Activated naive CD4-positive, alpha-beta T cell (primary cell): ENCODE results near the gene SLC24A3.
"Not testable (repeated sequence)": the region's sequence is repeated elsewhere in the genome, so short reads cannot be mapped to it uniquely, and the experiment has no call there.

ENCODE experiments used
- DNase-seq, 4 experiments: peaks; one replicate each; lab custom pipeline; 2025; lab: John Stamatoyannopoulos, UW

Gene SLC24A3

DNA sequence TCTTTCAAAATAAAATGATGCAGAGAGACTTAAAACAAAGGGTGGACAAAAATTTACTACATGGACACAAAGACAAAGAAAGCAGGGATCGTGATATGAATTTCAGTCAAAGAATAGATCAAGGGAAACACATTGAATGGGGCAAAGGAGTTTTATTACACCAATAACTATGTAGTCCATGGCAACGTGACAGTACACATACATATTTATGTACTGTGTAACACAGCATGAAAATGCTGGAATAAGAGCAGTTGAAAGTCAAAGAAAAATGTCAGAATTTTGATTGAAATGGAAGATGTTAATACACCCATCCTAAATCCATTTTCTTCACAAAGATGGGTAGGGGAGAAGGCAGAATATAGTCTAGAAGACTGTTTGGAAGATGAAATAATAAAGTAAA is 536.2 kb downstream of the SLC24A3 start:
- DNase-seq: no peak

DNA sequence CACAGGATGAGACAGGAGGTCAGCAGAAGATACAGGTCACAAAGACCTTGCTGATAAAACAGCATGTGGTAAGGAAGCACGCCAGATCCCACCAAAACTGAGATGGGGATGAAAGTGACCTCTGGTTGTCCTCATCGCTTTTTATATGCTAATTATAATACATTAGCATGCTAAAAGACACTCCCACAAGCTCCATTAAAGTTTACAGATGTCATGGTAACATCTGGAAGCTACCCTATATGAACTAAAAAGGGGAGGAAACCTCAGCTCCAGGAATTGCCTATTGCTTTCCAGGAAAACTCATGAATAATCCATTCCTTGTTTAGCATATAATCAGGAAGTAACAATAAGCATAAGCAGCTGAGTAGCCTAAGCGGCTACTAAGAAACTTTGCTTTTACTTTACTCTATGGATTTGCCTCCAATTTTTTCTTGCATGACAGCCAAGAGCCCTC is 537.2 kb downstream of the SLC24A3 start:
- DNase-seq: no peak

DNA sequence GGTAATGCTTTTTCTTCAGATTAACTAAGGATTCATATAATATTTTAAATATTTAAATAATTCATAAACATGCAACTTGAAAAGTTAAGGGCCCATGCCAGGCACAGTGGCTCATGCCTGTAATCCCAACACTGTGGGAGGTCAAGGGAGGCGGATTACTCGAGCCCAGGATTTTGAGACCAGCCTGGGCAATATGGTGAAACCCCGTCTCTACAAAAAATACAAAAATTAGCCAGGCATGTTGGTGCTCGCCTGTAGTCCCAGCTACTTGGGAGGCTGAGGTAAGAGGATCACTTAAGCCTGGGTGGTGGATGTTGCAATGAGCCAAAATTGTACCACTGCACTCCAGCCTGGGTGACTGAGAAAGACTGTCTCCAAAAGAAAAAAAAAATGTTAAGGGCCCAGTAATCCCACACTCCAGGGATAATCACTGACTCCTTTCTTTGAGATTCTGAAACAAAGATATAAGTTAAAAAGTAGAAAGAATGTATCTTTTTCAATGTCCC is 537.7 kb downstream of the SLC24A3 start:
- no peak for DNase-seq

DNA sequence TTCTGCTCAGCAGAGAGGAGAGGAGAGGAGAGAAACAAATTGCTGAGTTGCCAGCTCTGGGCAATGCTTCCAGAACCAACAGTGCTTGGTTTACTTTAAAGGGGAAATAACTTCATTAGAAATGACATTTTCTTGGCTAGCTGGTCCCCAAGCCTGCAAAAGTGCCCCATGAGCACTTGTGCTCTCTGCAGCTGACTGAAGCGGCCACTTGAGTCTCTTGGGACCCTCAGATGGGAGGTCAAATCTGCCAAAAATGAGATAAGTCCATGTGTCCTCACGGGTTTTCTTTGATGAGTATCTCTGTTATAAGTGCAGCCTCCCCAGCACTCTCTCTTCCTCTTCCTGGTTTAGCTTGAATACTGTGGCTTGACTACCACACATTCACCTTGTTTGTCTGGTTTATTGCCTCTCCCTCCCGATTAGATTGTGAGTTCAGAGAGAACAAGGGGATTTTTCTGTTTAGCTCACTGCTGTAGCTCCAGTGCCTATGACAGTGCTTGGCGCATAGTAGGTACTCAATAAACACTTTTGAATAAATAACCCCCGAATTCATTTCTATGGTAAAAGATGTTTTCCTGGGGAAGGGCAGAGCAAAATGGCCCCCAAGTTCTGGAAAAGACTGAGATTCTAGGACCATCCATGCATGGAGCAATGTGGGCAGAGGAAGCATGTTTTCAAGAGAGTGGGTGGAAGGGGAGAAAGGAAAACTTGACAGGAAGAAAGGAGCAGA is 538.6 kb downstream of the SLC24A3 start:
- DNase-seq: no peak

DNA sequence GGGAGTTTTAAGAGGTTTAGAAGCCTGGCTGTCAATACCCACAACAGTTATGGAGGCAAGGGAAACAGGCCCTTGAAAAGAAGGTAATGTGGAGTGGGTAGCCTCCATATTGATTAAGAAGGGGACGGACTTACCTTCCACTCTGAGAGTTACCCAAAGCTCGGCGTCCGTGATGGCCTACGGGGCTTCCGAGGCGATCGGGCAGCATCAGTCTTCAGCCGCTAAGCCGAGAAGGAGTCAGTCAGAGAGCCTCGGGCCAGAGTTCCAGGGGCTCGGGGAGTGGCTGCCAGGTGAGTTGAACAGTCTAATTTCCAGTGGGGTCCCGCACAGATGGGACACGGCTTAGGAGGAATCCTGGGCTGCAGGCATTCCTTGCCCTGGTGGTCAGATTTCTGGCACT is 541.8 kb downstream of the SLC24A3 start:
- not testable (repeated sequence) for DNase-seq

DNA sequence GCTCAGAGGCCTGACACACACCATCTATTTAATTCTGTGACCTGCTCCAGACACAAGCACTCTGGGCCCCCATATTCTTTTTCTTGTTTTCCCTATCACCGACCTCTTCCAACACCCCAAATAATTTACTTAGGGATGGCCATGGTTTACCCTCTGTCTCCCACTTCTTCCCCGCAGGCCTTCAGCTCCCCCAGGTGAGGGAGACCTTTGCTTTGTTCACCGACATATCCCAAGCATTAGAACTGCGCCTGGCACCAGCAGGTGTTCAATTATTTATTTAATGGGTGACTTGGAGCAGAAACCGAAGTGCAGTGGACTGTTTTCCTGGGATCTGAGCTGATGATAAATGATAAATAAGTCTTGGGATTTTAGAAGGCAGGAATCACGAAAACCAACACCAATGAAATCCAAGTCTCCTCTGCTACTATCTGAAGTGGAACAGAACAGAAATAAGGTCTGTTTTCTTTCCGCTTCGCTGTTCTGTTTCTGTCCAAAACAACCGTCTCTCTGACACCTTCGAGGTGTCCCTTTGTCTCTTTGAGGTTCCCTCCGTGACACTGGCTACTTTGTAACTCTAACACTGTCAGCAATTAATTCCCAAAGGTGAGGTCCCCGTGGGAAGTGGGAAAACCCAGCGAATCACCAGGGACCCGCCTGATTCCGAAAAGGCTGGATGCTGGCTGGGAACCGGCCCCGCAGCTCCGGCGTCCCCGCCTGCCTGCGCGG is 544.5 kb downstream of the SLC24A3 start:
- no peak for DNase-seq

DNA sequence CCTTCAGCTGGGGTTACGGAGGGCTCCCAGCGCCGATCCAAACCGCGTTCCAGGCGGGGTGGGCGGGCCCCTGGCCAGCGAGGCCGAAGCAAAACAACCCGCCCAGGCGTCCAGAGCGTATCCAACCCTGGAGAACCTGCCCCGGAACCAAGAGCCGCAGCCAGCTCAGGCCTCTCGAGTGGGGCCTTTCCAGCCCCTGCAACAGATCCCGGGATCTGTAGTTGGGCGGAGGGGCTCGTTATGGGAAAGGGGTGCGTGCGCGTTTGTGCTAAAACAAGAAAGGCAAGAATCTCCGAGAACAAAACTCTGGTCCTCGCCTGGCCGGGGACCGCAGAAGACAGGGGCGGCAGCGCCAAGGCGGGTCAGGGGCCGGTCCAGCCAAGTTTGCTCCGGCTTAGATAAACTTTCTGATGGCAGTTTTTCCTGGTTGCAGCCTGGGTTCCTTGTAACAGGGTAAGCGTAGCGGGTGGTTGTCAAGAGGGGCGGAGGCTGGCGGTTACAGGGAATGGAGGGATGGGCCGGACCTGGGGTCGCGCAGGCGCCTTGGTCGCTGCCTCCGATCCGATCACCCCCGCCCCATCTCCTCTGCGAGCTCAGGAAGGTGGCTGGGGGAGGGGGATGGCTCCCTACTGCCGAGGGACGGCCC is 545.2 kb downstream of the SLC24A3 start:
- no peak for DNase-seq

DNA sequence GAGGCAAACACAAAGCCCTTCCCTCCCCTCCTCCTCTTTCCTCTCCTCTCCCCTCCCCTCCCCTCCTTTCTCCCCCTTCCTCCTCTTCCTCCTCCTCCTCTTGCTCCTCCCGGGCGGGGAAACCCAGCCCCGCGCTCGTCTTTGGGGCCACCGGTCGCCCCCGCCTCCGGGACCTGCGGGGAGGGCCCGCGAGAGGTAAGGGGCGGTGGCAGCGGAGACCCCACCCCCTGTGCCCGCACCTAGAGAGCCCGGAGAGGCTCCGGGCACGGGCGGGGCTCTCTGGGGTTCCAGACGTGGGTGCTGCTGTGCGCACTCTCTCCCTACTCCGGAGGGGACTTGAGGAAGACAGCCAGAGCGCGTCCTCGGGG is 545.7 kb downstream of the SLC24A3 start, which contains the start of gene RIN2:
Gene RIN2, plus strand, starts transcription at position 126 of the 368 bp plus-strand sequence. CDS start 131,344 bp downstream, outside the sequence.
- DNase-seq: no peak

DNA sequence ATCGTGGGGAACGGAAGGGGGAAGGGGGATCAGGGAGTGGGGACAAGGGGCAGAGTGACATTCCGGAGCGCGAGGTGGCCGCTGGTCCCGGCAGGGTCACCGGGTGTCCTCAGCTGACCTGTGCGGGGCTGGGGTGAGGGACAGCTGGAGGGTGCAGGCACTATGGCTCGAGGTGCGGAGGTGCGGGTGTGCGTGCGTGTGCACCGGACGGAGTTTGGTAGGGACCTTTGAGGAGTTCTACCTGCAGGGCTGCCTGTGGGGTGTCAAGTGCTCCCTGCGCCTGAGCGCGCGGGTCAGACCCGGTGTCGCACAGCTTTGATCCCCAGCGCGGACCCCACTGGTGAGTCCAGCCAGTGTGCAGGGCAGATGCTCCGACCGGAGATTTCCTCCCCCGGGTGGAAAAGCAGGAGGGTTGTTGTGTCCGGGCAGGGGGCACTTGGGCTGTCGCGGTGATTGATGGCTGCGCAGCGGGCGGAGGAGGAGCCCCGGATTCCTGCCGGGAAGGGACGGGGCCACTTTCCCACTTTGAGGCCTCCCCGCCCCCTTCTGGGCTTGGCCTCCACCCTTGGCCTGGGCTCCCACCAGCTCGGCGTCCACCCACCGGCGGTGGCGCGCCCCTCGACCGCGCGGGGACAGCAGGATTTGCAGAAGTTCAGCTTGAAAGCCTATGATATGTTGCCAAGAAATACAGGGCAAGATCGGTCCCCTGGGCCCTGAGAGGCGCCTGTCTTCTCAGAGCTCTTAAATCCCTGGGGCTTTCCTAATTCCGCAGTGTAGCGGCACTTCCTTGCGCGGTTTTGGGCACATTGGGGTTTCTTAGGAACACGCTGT is 546.3 kb downstream of the SLC24A3 start:
- DNase-seq: no peak

DNA sequence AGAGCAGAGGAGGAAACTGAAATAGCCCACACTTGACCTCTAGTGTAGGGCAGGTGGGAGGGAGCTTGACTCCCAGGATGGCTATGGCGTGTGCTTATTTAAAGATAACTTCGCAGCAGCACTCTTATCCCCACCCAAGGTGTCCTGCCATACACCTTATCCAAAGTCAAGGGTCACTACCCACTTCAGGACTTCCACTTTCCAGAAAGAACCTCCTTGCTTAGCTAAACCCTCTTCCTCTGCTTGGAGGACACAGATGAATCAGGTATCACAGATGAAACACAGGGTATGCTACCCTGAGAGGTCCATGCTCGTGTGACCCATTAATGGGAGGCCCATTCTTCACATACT is 547.9 kb downstream of the SLC24A3 start:
- DNase-seq: no peak

DNA sequence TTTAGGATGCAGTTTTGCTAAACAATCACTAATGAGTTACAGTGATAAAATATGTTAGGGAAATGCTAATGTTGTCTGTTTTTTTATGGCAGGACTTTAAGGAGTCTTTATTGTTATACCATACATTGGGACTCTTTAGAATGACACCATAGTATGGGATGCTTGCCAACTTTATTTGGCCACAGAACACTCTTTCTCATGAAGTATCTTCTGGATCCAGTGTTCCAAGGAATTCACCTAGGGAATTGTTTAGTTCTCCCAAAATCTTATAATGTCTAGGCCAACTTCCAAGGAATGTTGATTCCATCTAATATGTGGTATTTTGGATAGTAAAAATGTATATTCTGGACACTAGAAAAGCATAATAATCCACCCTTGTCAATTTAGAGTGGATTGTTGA is 548.9 kb downstream of the SLC24A3 start:
- no peak for DNase-seq

DNA sequence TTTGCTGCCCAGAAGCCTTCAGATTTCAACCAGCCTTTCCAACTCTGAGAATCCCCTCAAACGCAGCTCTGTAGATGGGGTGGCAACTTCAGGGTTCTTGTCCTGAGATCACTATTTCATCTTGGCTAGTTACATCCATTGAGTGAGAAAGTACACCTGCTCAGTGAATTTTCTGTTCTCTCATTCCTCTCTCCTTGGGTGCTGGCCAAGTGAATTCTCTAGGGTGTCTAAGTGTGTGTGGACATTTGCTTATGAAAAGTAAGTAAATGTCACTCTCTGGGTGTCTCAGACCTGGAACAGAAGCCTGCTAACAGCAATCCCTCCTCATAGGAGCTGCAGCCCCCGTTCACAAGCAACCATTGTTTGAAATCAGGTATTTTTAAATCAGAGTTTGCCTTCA is 549.4 kb downstream of the SLC24A3 start:
- no peak for DNase-seq

DNA sequence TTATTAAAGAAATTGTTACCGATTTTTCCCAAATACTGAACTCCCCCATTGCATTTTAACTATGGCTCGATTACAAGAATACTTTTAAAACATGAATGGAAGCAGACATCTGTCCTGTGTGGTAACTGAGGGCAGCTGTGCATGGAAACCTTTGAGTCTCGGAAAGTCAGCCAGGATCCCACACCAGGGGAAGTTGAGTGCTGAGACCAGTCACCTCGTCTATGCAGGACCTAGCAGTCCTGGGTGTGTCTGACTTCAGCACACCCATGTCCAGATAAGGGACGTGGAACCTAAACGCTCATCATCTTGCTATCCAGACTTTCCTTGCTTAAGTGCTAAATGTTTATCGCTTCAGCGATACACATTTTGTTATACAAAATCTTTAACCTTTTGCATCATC is 551.8 kb downstream of the SLC24A3 start:
- DNase-seq: no peak

DNA sequence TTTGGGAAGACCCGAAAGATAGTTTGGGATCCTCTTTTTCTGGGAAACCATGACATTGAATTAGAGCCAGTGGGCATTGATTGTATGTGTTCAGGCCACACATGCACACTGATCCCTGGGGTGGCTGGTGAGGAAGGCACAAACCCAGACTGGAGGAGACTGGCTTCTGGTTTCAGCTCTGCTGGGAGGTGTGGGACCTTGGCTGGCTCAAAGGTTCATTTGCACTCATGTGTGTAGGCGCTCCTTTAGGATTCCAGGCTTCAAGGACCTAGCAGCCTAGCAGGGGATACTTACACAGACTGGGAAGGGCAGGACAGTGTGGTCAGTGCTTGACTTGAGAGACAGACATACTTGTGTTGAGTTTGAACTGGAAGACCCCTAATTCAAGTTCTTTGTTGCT is 552.8 kb downstream of the SLC24A3 start:
- no peak for DNase-seq

DNA sequence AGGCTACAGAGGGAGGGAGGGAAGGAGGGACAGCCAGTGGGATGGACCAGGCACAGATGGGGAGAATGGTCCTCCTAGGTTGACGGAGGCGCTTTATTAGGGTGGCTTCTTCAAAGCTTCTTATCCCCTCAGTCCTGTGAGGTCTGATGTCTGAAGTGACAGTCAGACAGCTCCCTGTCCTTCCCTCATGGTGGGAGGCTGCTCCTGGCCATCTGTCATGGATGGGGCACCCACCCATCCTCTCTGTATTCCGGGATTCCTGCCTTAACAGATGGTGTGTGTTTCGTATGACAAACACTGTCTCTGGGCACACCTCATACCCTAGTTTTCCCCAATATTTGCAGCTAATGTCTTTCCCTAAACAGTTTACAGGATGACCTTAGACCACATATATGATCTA is 553.5 kb downstream of the SLC24A3 start:
- no peak for DNase-seq

DNA sequence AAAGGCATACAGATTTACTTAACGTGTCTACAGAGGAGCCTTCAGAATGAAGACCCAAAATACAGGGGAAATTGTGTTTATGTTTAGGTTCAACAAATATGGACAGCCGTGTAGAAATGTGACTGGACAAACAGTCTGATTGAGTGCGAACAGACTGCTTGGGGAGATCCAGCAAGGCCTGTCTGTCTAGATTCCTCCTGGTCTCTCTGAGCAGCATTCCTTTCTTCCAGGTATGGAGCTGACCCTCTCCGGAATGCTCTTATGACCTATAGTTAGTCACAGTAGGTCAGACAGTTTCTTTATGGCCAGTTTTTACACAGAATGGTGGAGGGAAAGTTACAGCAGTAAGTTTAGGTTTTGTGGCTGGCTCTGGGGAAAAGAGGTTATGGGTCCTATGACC is 554.6 kb downstream of the SLC24A3 start:
- no peak for DNase-seq

DNA sequence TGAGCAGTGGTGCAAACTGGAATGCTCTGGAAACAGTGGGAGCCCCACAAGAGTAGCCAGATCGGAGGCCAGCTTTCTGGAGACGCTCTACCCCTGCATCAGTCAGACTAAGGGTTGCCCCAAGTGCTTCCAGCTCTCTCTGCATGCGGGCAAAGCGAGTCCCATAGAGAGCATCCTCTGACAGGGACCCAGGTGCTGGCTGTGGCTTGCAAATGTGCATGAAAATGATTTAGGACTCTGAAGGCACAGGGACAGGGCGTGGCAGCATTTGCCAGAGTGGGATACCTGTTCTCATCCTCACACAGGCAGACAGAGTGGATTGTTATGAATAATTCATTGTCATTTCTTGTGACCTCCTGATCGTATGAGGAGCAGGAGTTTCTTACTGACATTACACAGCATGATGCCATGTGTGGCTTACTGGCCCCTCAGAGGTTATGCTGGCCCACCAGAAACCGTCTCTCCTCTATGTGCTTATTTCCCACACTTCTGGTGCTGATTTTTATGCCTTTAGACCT is 555.9 kb downstream of the SLC24A3 start:
- no peak for DNase-seq

DNA sequence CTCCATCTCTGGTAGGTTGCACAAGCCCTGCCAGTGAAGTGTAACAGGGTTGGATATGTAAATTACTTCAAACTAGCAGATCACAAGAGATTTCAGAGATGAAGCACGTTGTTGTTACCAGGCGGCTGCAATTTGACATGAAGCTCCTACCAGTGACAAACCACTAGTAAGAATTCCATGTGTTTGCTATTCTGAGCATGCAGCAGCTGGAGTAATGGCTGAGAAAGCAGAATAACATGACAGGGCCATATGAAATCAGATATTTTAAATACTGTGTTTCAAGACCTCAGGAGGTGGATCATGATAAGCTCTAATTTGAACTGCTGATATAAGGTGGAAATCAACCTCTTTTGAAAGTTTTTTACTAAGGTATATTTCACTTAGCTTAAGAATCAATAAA is 557.1 kb downstream of the SLC24A3 start:
- DNase-seq: no peak

DNA sequence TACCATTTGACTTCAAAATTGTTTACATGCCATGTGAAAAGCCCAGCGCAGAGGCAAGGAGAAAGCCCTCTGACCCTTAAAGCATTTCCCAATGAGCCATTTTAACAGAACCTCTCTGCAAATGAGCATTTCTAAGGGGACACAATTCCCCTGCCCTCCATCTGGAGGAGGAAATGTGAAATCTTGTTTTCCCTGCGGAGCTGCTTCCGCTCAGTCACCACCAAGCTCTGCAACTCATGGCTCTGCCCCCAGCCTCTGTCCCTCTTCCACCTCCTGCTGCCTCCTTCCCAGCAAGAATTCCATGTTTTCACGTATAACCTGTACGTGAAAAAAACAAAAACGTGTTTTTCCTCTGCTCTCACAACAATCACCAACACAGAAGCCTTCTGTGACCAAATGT is 557.9 kb downstream of the SLC24A3 start:
- DNase-seq: no peak

DNA sequence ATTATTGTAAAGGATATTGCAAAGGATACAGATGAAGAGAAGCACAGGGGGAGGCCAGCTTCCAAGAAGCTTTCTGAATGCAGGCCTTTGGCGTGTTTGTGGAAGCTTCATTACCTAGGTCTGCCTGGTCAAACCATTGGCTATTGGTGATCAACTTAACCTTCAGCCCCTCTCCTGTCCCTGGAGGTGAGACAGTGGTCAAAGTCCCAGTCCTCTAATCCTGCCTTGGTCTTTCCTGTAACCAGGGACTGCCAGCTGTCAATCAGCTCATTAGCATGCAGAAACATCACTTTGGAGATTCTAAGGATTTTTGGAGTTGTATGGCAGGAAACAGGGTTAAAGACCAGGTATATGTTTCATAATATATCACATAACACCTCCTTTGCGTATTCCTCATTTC is 558.6 kb downstream of the SLC24A3 start:
- no peak for DNase-seq
